Stimulated activated CD8-positive, alpha-beta memory T cell treated with anti-CD3 and anti-CD28 coated beads, Interleukin-4, amount 100 ng/mL, for 1 hour (primary cell): ENCODE data around the gene HOXA7.

ENCODE experiments used
- DNase-seq, 2 donors: peaks; one replicate each; pipeline ENCODE4 v3.0.0-alpha.2; 2020; ENCODE audit warnings: low read depth in 2 of 2, low spot score in 1 of 2

HOXA7 gene

GRCh38 chr7:27171325-27171636 lies 14.8 kb upstream of the HOXA7 start:
- DNase-seq = no peak

- no peak for DNase-seq
Measured at GRCh38 chr7:27170426-27171324, 14.2 kb upstream of the HOXA7 start.

- no peak for DNase-seq
Measured at GRCh38 chr7:27169658-27170425, 13.4 kb upstream of the HOXA7 start.

- DNase-seq = no peak
Measured at GRCh38 chr7:27168265-27168947, 11.9 kb upstream of the HOXA7 start.

GRCh38 chr7:27167916-27168264 lies 11.4 kb upstream of the HOXA7 start:
- no peak for DNase-seq

GRCh38 chr7:27166531-27167505 lies 10.3 kb upstream of the HOXA7 start:
- DNase-seq = no peak

GRCh38 chr7:27165996-27166530 lies 9.6 kb upstream of the HOXA7 start:
- DNase-seq = no peak

- DNase-seq = no peak
Measured at GRCh38 chr7:27165089-27165995, 8.9 kb upstream of the HOXA7 start, which contains the start of gene HOXA9. Gene HOXA9, minus strand, starts transcription at chr7:27165537. Its CDS starts 80 bp downstream, at chr7:27165457.

GRCh38 chr7:27164367-27165088 lies 8.1 kb upstream of the HOXA7 start:
- DNase-seq = no peak

- DNase-seq = no peak
Measured at GRCh38 chr7:27164045-27164366, 7.5 kb upstream of the HOXA7 start.

GRCh38 chr7:27163288-27164044 lies 7.0 kb upstream of the HOXA7 start:
- DNase-seq = no peak

GRCh38 chr7:27162561-27163287 lies 6.2 kb upstream of the HOXA7 start:
- no peak for DNase-seq

GRCh38 chr7:27161721-27162560 lies 5.5 kb upstream of the HOXA7 start:
- no peak for DNase-seq

GRCh38 chr7:27161214-27161720 lies 4.8 kb upstream of the HOXA7 start:
- DNase-seq = no peak

GRCh38 chr7:27160546-27161213 lies 4.2 kb upstream of the HOXA7 start:
- DNase-seq = peak; percentile 77 to 80

- no peak for DNase-seq
Measured at GRCh38 chr7:27160145-27160545, 3.7 kb upstream of the HOXA7 start.
